ENCODE results near the gene LRRC3. TPM values are rescaled to one million over a fixed set of nuclear protein-coding genes. Genes with fewer than 3 reads are reported as not detected.

The LRRC3 gene
- total and polyA plus RNA-seq, 2 donors (not counting 3 experiments of a cell fraction or from before 2014, with no cell fraction given) = 4.8 to 4.9 TPM

DNA sequence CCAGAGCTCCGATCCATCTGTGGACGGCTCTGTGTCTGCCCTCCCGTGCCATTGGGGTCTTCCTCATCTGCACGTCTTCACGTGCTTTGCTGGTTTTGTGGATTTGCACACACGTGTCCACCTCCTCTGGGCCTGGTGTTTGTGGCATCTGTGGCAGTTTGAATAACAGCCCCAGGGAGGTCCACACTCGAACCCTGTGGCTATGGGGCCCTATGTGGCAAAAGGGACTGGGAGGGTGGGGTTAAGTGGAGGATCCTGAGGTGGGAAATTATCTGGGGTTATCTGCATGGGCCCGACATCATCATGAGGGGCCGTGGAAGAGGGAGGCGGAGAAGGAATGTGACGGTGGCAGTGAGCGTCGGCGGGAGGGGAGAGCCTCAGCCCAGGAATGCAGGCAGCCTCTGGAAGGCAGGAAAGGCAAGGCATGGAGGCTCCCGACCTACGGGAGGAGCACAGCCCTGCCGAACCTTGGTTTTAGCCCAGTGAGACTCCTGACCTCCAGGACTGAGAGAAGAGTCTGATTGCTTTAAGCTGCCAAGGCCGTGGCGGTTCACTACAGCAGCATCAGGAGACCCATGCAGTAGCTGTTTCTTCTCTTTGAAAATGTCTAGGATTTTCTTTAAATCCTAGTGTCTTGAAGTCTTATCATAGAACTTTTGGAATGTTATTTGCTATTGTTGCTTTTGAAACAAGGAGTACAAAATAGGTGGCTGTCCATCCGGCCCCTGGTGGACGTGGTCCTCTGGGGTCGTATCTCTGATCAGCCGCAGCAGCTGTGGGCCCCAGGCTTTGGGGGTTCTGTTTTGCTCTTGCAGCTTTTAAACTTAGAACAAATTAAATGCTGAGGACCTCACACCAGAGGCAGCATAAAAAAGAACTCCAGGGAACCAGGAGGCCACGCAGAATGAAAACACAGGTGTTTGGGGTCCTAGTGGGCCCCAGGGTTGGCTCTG is 40.0 kb upstream of the LRRC3 start:
- dilution Hi-C loops (cut with MboI; ENCODE audit: extremely low pct_ligation_motif_present, low sequenced_read_pairs) (no loop called here), intact Hi-C loops (cut with micrococcal nuclease) (no loop called here)
- Histone ChIP-seq H3K9ac (replicated peaks; ENCODE audit: extremely low read depth, insufficient read depth, low read length) (no peak overlapping the region), H3K9me3 (replicated peaks; ENCODE audit: control insufficient read depth, insufficient read depth, low read length) (no peaks in the 10 kb centered on the region), H3K9me1 (replicated peaks; ENCODE audit: control insufficient read depth, extremely low read depth, insufficient read depth, low read length) (no peaks in the 10 kb centered on the region), H2AFZ (ENCODE audit: low read depth, low read length) (no peak overlapping the region), H4K20me1 (replicated peaks; ENCODE audit: control insufficient read depth, extremely low read depth, insufficient read depth, low read length) (no peaks in the 10 kb centered on the region), H3K4me2 (ENCODE audit: insufficient read depth, low read length) (no peak overlapping the region), H3K36me3 (ENCODE audit: control insufficient read depth in 2 of 2, extremely low read depth in 1 of 2, insufficient read depth in 2 of 2, low read length in 2 of 2) (no peaks in the 10 kb centered on the region), H3K27ac (ENCODE audit: insufficient read depth, low read depth, low read length) (no peak overlapping the region), H3K4me1 (ENCODE audit: control insufficient read depth, extremely low read depth, insufficient read depth, low read length) (no peaks in the 10 kb centered on the region), H3K79me2 (ENCODE audit: control insufficient read depth, insufficient read depth, low read length) (no peaks in the 10 kb centered on the region), H3K4me3 (replicated peaks in 1 of 3; ENCODE audit: insufficient read depth in 1 of 3, low read depth in 1 of 3, low read length in 3 of 3) (no peak overlapping the region), H3K27me3 (ENCODE audit: control insufficient read depth in 2 of 2, insufficient read depth in 2 of 2, low read length in 2 of 2) (no peaks in the 10 kb centered on the region)
- DNase-seq (ENCODE audit: low read depth, low spot score) (no peak), FAIRE-seq (no peak)
- CTCF ChIA-PET = no interaction called here
- POLR2A ChIA-PET = no interaction called here
- no TSS peak for BruUV-seq (replicated peaks)
- TF ChIP-seq EZH2 (IDR thresholded peaks at IDR 0.05; ENCODE audit: borderline replicate concordance, low read depth, low read length, severe bottlenecking) = no peak
- no peak for TF ChIP-seq JUN (IDR thresholded peaks at IDR 0.05; ENCODE audit: borderline replicate concordance, insufficient read depth, insufficient read length, low read depth)
- TF ChIP-seq MYC (IDR thresholded peaks at IDR 0.05; ENCODE audit: low read depth, low read length) = no peak
- TF ChIP-seq, protein P1, sequence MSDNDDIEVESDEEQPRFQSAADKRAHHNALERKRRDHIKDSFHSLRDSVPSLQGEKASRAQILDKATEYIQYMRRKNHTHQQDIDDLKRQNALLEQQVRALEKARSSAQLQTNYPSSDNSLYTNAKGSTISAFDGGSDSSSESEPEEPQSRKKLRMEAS (IDR thresholded peaks at IDR 0.05; ENCODE audit: insufficient read depth, insufficient read length) = no peak
- no peak for TF ChIP-seq POLR2A (IDR thresholded peaks at IDR 0.05; ENCODE audit: low read depth, low read length)
- TF ChIP-seq, protein P2, sequence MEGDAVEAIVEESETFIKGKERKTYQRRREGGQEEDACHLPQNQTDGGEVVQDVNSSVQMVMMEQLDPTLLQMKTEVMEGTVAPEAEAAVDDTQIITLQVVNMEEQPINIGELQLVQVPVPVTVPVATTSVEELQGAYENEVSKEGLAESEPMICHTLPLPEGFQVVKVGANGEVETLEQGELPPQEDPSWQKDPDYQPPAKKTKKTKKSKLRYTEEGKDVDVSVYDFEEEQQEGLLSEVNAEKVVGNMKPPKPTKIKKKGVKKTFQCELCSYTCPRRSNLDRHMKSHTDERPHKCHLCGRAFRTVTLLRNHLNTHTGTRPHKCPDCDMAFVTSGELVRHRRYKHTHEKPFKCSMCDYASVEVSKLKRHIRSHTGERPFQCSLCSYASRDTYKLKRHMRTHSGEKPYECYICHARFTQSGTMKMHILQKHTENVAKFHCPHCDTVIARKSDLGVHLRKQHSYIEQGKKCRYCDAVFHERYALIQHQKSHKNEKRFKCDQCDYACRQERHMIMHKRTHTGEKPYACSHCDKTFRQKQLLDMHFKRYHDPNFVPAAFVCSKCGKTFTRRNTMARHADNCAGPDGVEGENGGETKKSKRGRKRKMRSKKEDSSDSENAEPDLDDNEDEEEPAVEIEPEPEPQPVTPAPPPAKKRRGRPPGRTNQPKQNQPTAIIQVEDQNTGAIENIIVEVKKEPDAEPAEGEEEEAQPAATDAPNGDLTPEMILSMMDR (IDR thresholded peaks at IDR 0.05; ENCODE audit: extremely low read depth in 1 of 2, insufficient read depth in 1 of 2, low read depth in 1 of 2, low read length in 2 of 2) = no peak
- no peak for TF ChIP-seq GATA2 (IDR thresholded peaks at IDR 0.05; ENCODE audit: insufficient read depth, insufficient read length, low read depth, low read length)
- no peak for TF ChIP-seq FOS (IDR thresholded peaks at IDR 0.05; ENCODE audit: borderline replicate concordance, insufficient read depth, low read length)
- TF ChIP-seq POLR2AphosphoS5 (IDR thresholded peaks at IDR 0.05; ENCODE audit: insufficient read depth, low read depth, low read length) = no peak

Measured in endothelial cell of umbilical vein (primary cell).